Measurements from ENCODE around the gene PALD1.
A peak's percentile ranks its signal among the peaks of the same experiment; 100 is the strongest.

The PALD1 gene

GRCh38 chr10:70537398-70538194 is 59.0 kb downstream of the PALD1 start:
- no peak for DNase-seq (ENCODE audit: low spot score)

GRCh38 chr10:70538195-70538520 is 59.6 kb downstream of the PALD1 start:
- no peak for DNase-seq (ENCODE audit: low spot score)

GRCh38 chr10:70538731-70539338 is 60.3 kb downstream of the PALD1 start:
- DNase-seq (ENCODE audit: low spot score): no peak

- no peak for DNase-seq (ENCODE audit: low spot score)
Observed at GRCh38 chr10:70539471-70539870, 60.9 kb downstream of the PALD1 start.

- DNase-seq (ENCODE audit: low spot score): no peak
Observed at GRCh38 chr10:70540089-70540788, 61.7 kb downstream of the PALD1 start.

- DNase-seq (ENCODE audit: low spot score): no peak
Observed at GRCh38 chr10:70540789-70541360, 62.3 kb downstream of the PALD1 start.

- no peak for DNase-seq (ENCODE audit: low spot score)
Observed at GRCh38 chr10:70541736-70542564, 63.4 kb downstream of the PALD1 start.

- DNase-seq (ENCODE audit: low spot score): no peak
Observed at GRCh38 chr10:70542565-70542938, 64.0 kb downstream of the PALD1 start.

- no peak for DNase-seq (ENCODE audit: low spot score)
Observed at GRCh38 chr10:70543911-70544310, 65.3 kb downstream of the PALD1 start.

GRCh38 chr10:70544431-70545340 is 66.1 kb downstream of the PALD1 start:
- no peak for DNase-seq (ENCODE audit: low spot score)

GRCh38 chr10:70546584-70546983 is 68.0 kb downstream of the PALD1 start:
- DNase-seq (ENCODE audit: low spot score): no peak

- DNase-seq (ENCODE audit: low spot score): no peak
Observed at GRCh38 chr10:70549351-70549961, 70.9 kb downstream of the PALD1 start.

GRCh38 chr10:70549962-70550458 is 71.4 kb downstream of the PALD1 start:
- DNase-seq (ENCODE audit: low spot score): peak; percentile 70

- DNase-seq (ENCODE audit: low spot score): no peak
Observed at GRCh38 chr10:70550459-70550858, 71.9 kb downstream of the PALD1 start.

- no peak for DNase-seq (ENCODE audit: low spot score)
Observed at GRCh38 chr10:70551466-70551865, 72.9 kb downstream of the PALD1 start.

- no peak for DNase-seq (ENCODE audit: low spot score)
Observed at GRCh38 chr10:70551971-70552422, 73.4 kb downstream of the PALD1 start.

- DNase-seq (ENCODE audit: low spot score): no peak
Observed at GRCh38 chr10:70552586-70552985, 74.0 kb downstream of the PALD1 start.

- no peak for DNase-seq (ENCODE audit: low spot score)
Observed at GRCh38 chr10:70555371-70555770, 76.8 kb downstream of the PALD1 start.

GRCh38 chr10:70557086-70557845 is 78.7 kb downstream of the PALD1 start:
- DNase-seq (ENCODE audit: low spot score): no peak

Data from pons (tissue), 1 donor.